GM12801 (cell line): Measurements from ENCODE around the gene CRISPLD2.

ENCODE experiments used
- CTCF ChIP-seq: IDR thresholded peaks from one replicate; pipeline ENCODE4 v1.5.1; 2011; ENCODE audit warnings: control low read depth; ENCODE audit not compliant: insufficient read length; ENCODE audit errors: extremely low read depth

Gene CRISPLD2

GRCh38 chr16:84933774-84934631, 114.2 kb downstream of the CRISPLD2 start:
- no peak for TF ChIP-seq CTCF

- TF ChIP-seq CTCF, result no peak
Observed at GRCh38 chr16:84937196-84938005, 117.6 kb downstream of the CRISPLD2 start.

- no peak for TF ChIP-seq CTCF
Observed at GRCh38 chr16:84940670-84941551, 121.1 kb downstream of the CRISPLD2 start.

GRCh38 chr16:84941921-84942320, 122.1 kb downstream of the CRISPLD2 start:
- TF ChIP-seq CTCF, result no peak

- no peak for TF ChIP-seq CTCF
Observed at GRCh38 chr16:84942786-84943185, 123.0 kb downstream of the CRISPLD2 start.

- no peak for TF ChIP-seq CTCF
Observed at GRCh38 chr16:84943620-84944019, 123.8 kb downstream of the CRISPLD2 start.

- no peak for TF ChIP-seq CTCF
Observed at GRCh38 chr16:84947022-84947421, 127.2 kb downstream of the CRISPLD2 start.
